Erythroblast (primary cell): ENCODE data around the gene KLHDC10.

ENCODE experiments used
- GATA1 ChIP-seq: IDR thresholded peaks from 2 replicates; pipeline ENCODE4 v1.6.1; 2011; ENCODE audit warnings: low read depth, mild to moderate bottlenecking, control low read depth, low read length, moderate library complexity
- POLR2A ChIP-seq: IDR thresholded peaks from 2 replicates; pipeline ENCODE4 v1.6.1; 2011; ENCODE audit warnings: mild to moderate bottlenecking, low read length

DNA sequence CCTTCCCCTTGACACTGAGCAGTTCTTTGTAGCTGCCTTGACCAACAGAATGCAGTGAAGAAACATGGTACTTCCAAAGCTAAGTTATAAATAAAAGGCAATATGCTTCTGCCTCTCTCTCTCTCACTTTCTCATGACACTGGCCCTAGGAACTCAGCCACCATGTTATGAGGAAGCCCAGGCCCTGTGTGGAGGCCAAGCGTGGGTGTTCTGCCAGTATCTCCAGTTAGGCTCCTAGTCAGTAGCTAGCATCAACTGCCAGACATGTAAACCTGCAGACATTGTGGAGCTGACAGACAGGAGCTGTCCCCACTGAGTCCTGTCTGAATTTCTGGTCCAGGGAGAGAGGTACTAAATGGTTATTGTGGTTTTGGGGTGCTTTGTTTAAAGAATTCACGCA, 89.7 kb downstream of the KLHDC10 start:
- TF ChIP-seq POLR2A (no peak), GATA1 (no peak)
